ENCODE data around the gene SYNJ2BP.

SYNJ2BP gene

GRCh38 chr14:70378696-70379095 lies 38.2 kb downstream of the SYNJ2BP start:
- TF ChIP-seq EZH2phosphoT487 (IDR thresholded peaks at IDR 0.05; ENCODE audit: low read depth) = no peak
- TF ChIP-seq, protein P1, sequence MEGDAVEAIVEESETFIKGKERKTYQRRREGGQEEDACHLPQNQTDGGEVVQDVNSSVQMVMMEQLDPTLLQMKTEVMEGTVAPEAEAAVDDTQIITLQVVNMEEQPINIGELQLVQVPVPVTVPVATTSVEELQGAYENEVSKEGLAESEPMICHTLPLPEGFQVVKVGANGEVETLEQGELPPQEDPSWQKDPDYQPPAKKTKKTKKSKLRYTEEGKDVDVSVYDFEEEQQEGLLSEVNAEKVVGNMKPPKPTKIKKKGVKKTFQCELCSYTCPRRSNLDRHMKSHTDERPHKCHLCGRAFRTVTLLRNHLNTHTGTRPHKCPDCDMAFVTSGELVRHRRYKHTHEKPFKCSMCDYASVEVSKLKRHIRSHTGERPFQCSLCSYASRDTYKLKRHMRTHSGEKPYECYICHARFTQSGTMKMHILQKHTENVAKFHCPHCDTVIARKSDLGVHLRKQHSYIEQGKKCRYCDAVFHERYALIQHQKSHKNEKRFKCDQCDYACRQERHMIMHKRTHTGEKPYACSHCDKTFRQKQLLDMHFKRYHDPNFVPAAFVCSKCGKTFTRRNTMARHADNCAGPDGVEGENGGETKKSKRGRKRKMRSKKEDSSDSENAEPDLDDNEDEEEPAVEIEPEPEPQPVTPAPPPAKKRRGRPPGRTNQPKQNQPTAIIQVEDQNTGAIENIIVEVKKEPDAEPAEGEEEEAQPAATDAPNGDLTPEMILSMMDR (IDR thresholded peaks at IDR 0.05; ENCODE audit: low read depth, low read length) = no peak
- no peaks in the 10 kb centered on the region for H3K4me1 ChIP-seq (ENCODE audit: low read length)
- no peak overlapping the region for H3K4me2 ChIP-seq (ENCODE audit: low read length)
- H3K79me2 ChIP-seq (ENCODE audit: low read length) = no peaks in the 10 kb centered on the region
- H3K9me3 ChIP-seq (ENCODE audit: insufficient read depth, low read length) = no peaks in the 10 kb centered on the region
- no peaks in the 10 kb centered on the region for H4K20me1 ChIP-seq (ENCODE audit: insufficient read depth, low read length)
- H3K27ac ChIP-seq (ENCODE audit: low read length) = no peak overlapping the region
- no peak overlapping the region for H3K9ac ChIP-seq (ENCODE audit: low read length)
- no peak overlapping the region for H3K4me3 ChIP-seq (ENCODE audit: low read length)
- no peaks in the 10 kb centered on the region for H3K36me3 ChIP-seq (replicated peaks; ENCODE audit: low read depth, low read length)
- no peaks in the 10 kb centered on the region for H3K27me3 ChIP-seq (ENCODE audit: low read depth, low read length)
- H2AFZ ChIP-seq (ENCODE audit: low read depth, low read length) = no peak overlapping the region
